Measurements from ENCODE around the gene AQP5. TPM values are rescaled to one million over a fixed set of nuclear protein-coding genes. Genes with fewer than 3 reads are reported as not detected.

AQP5 gene
- total RNA-seq, 1 donor from 2014 or later, result 1.2 TPM

DNA sequence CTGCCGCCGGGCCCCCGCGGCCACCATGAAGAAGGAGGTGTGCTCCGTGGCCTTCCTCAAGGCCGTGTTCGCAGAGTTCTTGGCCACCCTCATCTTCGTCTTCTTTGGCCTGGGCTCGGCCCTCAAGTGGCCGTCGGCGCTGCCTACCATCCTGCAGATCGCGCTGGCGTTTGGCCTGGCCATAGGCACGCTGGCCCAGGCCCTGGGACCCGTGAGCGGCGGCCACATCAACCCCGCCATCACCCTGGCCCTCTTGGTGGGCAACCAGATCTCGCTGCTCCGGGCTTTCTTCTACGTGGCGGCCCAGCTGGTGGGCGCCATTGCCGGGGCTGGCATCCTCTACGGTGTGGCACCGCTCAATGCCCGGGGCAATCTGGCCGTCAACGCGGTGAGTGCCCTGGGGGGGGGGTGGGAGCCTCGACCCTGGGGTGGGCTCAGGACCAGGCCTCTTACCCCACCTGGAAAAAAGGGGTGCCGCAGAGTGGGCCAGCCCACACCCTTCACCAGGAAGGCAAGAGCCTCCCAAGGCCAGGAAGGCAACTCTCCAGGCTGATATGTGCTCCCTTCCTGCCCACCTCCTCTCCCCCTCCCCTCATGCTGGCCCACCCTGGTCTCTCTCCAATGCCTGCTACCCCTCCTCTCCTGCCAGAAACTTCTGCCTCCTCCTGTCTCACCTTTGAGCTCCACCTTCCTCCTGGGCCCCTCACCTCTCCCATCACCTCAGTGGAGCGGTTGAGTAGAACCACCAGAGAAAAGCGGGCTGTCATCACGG is 507 bp downstream of the AQP5 start:
- no peak for DNase-seq (ENCODE audit: low spot score in 2 of 2)

DNA sequence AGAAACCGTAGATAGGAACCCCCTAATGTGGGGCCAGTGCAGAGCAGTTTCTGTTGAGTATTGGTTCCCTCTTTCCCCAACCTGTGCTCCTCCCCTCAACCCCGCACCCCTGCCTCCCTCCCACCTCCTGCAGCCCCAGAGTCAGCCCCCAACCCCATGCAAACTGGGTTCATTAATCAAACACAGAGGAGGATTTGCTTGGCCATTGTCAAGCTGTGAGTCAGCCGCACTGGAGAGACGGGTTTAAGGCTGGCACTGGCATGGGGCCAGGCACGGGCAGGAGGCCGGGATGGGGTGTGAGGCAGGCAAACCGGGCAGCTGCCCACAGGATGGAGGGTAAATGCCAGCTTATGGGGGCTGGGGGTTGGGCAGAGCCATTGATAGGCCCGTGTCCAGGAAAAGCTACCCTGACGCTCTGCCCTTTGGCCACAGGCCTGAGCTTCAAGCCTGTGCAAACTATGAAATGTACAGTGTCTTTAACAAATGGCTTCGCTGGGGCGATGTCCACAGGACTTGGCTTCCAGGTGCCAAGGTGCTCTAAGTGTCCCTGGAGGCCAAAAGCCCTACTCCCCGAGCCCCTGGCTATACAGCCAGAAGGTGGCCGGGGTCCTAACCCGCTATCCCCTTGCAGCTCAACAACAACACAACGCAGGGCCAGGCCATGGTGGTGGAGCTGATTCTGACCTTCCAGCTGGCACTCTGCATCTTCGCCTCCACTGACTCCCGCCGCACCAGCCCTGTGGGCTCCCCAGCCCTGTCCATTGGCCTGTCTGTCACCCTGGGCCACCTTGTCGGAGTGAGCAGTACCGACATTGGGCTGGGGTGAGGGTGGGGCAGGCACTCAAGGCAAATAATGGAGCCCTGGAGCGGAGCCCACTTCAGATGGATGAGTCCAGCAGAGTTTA is 1.4 kb downstream of the AQP5 start:
- DNase-seq (ENCODE audit: low spot score in 2 of 2) (peak in 1 of 2 donors; percentile 81), FAIRE-seq (no peak)

More for the DNA sequence above, 507 bp downstream of the AQP5 start:
- FAIRE-seq, result no peak

DNA sequence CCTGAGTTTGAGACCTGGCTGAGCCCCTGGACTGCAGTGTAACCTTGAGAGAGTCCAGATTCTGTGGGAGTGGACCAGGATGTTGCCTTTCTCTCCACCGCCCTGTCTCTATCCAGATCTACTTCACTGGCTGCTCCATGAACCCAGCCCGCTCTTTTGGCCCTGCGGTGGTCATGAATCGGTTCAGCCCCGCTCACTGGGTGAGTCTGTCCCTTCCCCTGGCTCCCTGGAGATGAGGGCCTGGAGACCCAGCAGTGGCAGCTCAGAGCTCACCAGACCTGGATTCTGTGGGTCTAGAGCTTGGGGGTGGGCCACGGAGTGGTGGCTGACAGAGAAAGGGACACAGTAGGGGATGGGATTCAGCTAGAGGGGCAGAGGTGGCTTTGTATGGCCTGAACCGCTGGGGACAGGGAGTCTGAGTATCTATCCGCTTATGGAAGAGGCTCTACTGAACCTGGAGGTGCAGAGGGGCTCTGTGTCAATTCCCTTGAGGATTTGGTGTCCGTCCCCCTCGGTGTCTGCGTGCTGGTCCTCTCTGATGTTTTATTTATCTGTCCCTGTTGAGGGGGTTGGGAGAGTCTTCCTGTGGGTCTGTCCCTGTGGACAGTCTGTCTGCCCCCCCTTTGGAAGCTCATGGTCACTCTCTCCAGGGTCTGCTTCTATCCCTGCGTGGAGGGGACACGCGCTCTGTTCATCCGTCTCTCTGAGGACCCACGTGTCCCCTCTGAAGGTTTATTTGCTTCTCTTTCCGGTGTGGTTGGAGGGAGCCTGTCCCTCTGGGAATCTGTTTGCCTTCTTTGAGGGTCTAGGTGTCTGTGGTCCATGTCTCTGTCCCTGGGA is 2.5 kb downstream of the AQP5 start:
- DNase-seq (ENCODE audit: low spot score in 2 of 2) (no peak), FAIRE-seq (no peak)

DNA sequence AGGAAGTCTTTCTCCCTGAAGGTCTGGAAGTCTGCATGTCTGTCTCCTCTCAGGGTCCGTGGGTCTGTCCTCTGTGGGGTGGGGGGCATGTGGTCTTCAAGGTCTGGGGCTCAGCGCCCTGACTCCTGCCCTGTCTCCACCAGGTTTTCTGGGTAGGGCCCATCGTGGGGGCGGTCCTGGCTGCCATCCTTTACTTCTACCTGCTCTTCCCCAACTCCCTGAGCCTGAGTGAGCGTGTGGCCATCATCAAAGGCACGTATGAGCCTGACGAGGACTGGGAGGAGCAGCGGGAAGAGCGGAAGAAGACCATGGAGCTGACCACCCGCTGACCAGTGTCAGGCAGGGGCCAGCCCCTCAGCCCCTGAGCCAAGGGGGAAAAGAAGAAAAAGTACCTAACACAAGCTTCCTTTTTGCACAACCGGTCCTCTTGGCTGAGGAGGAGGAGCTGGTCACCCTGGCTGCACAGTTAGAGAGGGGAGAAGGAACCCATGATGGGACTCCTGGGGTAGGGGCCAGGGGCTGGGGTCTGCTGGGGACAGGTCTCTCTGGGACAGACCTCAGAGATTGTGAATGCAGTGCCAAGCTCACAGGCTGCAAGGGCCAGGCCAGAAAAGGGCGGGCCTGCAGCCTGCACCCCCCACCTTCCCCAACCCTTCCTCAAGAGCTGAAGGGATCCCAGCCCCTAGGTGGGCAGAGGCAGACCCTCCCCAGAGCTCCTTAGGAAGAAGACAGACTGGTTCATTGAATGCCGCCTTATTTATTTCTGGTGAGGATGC is 3.4 kb downstream of the AQP5 start:
- DNase-seq (ENCODE audit: low spot score in 2 of 2) (no peak), FAIRE-seq (no peak)

DNA sequence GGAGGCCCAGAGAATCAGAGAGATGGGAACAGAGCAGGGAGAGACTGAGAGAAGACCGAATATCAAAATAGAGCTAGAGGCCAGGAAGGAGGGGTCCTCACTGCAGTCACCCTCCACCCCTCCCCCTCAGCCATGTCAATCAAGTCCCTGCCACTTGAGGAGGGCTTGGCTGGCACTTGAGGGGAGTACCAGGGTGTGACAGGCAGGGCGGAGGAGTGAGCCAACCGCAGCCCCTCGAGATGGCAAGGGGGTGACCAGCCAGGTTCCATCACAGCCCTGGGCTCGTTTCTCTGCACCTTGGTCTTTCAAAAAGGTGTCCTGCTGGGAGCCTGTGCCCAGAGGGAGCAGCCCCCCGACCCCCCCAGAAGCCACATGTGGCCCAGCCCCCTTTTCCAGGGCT is 4.2 kb downstream of the AQP5 start:
- no peak for DNase-seq (ENCODE audit: low spot score in 2 of 2)
- FAIRE-seq, result no peak

DNA sequence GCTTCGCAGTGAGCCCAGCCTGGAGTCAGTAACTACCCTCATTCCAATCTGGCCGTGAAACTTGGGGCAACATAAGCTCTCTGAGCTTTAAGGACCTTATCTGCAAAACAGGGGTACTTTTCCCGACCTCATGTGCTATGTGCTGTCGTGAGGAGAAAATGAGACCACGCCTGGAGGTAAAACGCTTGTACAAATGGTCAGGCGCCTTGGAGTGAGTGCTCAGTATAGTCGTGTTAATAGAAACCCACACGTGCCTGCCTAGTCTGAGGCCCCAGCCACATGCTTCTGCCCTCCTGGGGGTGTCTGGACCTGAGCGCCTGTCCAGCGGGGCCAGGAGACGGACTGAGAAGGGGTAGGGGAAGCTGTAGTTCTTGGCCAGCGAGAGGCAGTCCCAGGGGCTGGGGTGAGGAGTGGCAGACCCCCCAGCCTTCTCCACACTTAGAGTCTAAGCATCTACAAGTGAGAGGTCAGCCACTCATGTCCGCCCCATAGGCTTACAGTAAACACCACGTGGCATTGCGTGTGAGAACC is 4.9 kb downstream of the AQP5 start:
- DNase-seq (ENCODE audit: low spot score in 2 of 2) (no peak), FAIRE-seq (no peak)

DNA sequence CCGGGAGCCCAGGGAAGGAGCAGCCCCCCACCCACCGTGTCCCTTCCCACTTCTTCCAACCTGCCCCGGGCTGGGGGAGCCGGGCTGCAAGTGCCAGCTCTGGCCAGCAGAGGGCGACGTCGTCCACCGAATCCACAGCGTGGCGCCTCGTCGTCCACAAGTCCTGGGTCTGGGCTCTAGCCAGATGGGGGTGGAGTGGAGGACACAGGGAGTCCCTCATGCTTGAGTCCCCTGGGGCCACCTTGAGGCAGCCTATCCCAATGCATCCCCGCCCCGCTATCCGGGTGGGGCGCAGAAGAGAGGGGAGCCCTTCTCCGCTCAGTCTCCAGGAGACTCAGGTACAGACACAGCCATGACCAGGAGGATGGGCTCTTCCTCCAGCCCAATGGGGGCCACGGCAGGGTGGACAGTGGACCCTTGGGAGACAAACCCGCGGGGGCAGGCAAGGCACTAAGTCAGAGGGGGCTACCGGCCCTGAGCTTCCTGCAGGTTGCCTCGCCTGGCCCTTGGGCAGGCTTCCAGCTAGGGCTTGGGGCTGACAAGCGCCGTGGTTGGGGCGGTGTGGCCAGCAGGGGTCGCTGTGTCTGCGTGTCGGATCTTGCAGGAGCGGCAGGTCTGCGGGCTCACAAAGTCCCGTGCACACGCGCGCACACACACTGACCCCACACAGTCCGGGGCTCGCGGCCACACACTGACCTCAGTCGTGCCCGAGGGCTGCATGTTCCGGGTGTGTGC is 5.5 kb downstream of the AQP5 start:
- no peak for FAIRE-seq
- peak; percentile 88 to 94 for DNase-seq (ENCODE audit: low spot score in 2 of 2)

DNA sequence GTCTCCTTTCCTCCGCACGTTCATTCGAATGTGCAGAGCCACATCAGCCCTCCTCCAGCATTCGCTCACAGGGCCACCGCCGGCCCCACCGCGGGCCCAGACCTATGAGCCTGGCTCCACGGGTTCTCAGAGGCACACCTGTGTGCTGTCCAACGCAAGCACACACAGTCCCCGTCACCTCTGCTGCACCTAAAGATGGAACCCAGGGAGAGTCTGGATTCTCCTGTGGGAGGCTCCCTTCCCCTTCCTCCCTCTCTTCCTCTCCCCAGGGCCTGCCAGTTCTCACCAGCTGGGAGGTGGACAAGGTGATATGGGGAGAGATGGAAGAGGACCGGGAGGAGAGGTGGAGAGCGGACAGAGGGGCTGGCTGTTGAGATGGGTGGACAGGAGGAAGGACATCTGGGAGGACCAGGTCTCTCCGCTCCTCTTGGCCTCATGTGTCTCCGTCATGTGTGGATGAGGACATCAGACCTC is 6.1 kb downstream of the AQP5 start:
- DNase-seq (ENCODE audit: low spot score in 2 of 2) (no peak), FAIRE-seq (no peak)

DNA sequence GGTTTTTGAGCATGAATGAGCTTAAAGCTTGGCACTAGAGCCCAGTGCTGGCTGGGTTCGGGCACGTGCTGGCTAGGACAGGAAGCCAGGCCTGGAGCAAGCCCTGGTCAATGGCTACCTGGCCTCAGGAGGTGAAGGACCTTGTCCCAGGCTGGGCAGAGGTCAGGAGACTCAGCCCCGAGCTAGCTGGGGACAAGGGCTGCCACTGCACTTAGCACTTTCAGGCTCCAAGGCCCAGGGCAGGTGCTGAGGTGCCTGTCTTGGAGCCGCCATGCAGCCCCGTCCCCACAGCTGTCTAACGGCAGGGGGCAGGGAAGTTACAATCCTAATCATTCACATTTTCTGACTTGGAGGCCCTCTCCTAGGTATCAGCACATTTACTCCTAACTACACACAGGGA is 6.8 kb downstream of the AQP5 start:
- FAIRE-seq (no peak), DNase-seq (ENCODE audit: low spot score in 2 of 2) (no peak)

DNA sequence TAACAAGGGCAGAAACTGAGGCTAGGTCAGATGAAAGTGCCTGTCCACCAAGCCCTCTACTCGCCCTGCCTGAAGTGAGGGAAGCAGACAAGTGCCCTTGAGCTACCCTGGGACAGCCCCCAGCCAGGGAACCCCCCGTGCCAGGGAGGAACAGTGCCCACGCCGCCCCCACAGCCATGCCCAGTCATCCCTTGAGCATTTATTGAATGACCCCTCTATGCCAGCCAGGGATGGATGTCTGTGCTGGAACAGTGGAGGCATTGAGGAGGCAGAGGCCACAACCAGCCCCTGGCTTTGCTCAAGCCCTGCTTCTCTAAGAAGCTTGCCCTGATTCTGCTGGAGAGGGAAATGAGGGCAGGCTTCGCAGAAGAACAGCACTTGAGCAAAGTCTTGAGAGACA is 7.4 kb downstream of the AQP5 start:
- FAIRE-seq, result no peak
- no peak for DNase-seq (ENCODE audit: low spot score in 2 of 2)

DNA sequence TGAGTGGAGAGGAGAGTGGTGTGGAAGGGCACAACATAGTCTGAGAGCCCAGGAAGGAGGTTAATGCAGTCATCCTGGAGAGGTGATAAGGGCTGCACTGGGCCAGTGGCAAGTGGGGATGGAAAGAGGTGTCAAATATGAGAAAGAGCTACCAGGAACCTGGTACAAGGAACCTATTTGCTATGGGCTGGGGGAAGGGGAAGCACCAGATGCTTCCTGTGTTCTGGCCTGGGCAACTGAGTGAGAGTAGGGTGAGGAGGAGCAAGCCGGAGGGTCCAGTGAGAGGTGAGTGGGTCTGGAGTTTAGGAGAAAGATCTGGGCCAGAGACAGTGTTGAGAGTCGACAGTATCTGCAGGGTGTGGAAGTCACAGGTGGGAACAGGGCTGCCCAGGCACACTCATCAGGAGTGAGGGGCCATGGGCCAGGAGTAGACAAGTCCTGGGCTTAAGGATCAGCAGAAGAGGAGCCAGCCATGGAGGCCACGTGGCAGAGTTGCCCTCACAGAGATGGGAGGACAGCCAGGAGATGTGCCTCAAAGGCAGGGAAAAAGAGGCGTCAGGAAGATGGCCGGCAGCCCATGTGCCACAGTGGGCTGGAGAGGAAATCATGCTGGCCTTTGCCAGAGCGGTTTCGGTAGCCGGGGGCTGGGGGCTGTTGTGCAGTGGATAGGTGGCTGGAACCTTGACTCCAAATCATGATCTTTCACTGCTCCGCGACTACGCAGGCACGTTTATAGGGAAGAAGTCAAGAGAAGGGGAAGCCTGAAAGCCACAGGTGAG is 8.2 kb downstream of the AQP5 start:
- no peak for FAIRE-seq
- DNase-seq (ENCODE audit: low spot score in 2 of 2), result no peak

DNA sequence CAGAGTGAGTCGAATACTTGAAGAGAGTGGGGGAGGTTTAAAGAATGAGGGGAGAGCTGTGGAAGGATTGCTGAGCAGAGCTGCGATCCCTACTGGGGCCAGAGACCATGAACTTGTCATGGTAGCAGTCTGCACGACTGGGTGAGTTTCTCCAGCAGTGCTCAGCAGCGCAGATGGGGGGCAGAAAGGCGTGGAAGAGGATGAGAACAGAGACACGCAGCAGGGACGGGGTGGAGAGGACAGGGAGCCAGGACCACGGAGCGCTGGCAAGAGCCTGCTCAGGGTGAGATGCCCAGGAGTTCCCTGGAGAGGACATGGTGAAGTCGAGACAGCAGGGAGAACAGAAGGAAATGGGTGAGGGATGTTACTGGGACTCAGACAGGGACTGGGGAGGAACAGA is 9.0 kb downstream of the AQP5 start:
- DNase-seq (ENCODE audit: low spot score in 2 of 2) (no peak), FAIRE-seq (no peak)

DNA sequence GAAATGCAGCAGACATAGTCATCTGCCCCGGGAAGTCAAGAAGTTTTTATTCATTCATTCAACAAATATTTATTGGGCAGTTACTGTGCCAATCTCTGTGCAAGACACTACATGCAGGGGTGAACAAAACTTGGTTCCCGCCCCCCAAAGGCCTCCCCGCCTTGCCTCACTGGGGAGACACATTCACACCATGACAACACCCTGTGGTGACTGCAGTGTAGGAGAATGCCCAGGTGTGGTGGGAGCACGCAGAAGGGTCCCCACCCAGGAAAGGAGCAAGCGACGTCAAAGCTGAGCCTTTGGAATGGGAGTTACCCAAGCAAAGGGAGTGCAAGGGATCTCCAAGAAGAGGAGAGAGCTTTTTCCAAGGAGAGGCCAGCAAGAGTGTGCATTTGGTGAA is 9.5 kb downstream of the AQP5 start:
- FAIRE-seq (no peak), DNase-seq (ENCODE audit: low spot score in 2 of 2) (no peak)

DNA sequence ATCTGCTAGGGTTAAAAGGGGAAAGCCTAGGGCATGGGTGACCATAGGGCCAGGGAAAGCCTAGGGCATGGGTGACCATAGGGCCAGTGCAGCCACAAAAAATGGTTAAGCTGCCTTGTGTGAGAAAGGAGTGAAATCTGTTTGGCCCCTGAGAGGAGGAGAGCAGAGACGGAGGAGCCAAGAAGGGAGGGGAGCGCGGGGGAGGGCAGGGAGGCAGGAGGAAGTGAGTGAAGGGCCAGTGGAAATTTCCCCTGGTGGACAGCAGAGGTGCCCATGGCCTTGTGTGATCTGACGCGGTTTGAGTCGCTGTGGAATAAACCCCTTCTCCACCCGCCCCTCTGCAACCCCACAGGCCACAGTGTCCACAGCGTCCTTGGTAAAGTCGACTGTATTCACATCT is 10.5 kb downstream of the AQP5 start:
- no peak for FAIRE-seq
- DNase-seq (ENCODE audit: low spot score in 2 of 2), result no peak

DNA sequence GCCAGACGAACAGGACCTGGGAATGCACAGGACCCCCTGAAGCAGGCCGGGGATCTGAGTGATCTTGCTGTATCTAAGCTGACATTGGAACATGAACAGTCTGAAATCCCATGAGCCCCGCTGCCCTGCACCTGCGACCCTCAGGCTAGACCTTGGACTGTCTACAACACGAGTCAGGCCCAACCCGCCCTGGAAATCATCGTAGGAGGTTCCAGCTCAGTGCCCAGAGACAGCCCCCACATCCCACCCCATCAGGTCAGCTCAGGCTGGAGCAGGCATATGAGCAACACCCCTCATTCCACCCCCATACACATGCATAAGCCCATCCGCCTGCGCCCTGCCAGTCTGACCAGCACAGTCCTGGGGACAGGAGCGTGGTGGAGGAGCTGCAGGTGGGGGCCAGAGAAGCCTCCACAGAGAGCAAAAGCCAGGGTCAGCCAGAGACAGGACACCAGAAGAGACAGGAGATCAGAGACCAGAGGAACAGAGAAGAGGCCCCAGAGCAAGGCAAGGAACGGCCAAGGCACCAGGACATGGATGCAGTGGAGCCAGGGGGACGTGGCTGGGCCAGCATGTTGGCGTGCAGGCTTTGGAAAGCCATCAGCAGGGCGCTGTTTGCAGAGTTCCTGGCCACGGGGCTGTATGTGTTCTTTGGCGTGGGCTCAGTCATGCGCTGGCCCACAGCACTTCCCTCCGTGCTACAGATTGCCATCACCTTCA is 11.1 kb downstream of the AQP5 start, which contains the start of gene AQP6:
TSS of gene AQP6 (plus strand) at position 307 of the 720 bp plus-strand sequence. CDS start at position 534, 227 bp downstream.
- FAIRE-seq (no peak), DNase-seq (ENCODE audit: low spot score in 2 of 2) (no peak)

DNA sequence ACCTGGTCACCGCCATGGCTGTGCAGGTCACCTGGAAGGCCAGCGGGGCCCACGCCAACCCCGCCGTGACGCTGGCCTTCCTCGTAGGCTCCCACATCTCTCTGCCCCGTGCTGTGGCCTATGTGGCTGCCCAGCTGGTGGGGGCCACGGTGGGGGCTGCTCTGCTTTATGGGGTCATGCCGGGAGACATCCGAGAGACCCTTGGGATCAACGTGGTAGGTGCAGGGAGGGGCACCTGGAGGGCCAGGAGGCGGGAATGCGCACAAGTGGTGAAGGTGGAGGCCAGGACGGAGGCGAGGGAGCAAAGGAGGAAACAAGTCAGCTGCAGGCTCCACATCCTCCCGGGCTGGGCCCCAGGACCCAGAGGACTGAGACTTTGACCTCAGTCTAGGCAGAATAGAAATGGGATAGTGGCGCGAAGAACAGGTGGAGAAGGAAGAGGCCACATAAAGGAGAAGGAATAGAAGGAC is 11.7 kb downstream of the AQP5 start:
- FAIRE-seq (no peak), DNase-seq (ENCODE audit: low spot score in 2 of 2) (no peak)

DNA sequence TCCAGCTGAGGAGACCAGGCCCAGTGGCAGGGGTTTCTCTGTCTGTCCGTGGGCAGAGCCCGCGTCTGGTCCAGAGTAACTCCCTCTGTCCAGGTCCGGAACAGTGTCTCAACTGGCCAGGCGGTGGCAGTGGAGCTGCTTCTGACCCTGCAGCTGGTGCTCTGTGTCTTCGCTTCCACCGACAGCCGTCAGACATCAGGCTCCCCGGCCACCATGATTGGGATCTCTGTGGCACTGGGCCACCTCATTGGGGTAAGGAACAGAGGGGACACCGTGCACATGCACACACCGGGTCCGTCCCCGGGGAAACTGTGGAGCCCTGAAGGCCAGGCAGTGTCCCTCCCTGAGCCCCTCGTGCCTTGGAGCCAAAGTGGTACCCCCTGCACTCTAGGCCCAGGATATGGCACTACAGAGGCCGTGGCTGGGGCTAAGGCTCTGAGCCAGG is 12.6 kb downstream of the AQP5 start:
- DNase-seq (ENCODE audit: low spot score in 2 of 2) (peak; percentile 49 to 74), FAIRE-seq (no peak)

Measured in frontal cortex (tissue), 4 donors.